GM10248 (cell line): ENCODE measurements around the gene STK25.

Experiments used
- CTCF ChIA-PET: fragments of 300-600 bp; sonication (Branson Sonifier 250); formaldehyde crosslinking; extraction: SDS; loops from one replicate; lab custom pipeline; 2021; ENCODE audit warnings: antibody characterized with exemption; lab: Yijun Ruan, JAX
- POLR2A ChIA-PET: fragments of 350-650 bp; sonication (Branson Sonifier 250); formaldehyde crosslinking; extraction: SDS; loops from one replicate; lab custom pipeline; 2020; ENCODE audit warnings: antibody characterized with exemption; lab: Yijun Ruan, JAX
- DNase-seq: peaks from one replicate; pipeline ENCODE4 v3.0.0; 2012; ENCODE audit errors: extremely low spot score
- CTCF ChIP-seq: IDR thresholded peaks from 2 replicates; pipeline ENCODE4 v1.5.1; 2012; ENCODE audit warnings: mild to moderate bottlenecking, low read depth; ENCODE audit errors: extremely low read depth, missing control alignments, control extremely low read depth

STK25 gene

GRCh38 chr2:241505086-241505780, 3.2 kb downstream of the STK25 start:
- no peak for DNase-seq
- ChIA-PET CTCF (interaction anchor here (1.7 kb wide), 1 partner anchor 13 kb away, joined by 3 read pairs; no protein-coding TSS in a partner anchor), POLR2A (no interaction called here)
- no peak for TF ChIP-seq CTCF

DNA sequence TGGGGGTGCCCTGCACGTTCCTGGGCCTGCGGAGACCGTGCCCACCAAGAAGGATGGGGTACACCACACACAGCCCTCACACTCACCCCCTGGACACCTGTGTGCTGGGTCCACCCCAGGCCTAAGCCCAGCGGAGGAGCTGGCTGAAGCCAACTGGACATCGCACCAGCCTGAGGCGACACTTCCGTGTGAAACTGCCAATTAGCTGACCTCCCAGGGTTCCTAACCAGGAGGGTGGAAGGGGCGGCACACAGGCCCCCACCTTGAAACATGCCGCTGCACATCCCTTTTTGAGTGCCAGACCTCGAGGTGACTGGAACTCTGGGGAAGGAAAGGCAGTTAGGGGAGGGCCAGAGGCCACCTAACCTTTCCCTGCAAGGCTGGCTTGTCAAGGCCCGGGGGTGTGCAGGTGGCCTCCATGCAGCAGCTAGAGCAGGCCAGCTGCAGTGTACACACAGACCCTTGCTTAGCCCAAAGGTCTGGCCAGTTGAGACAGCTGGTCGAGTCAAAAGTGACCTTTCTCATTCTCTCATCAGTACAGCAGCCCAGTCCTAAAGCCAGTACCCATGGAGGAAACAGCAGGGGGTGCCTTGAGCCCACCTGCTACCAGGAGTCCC, 4.5 kb downstream of the STK25 start:
- CTCF ChIA-PET = interaction anchor here (1.6 to 1.7 kb wide), 2 partner anchors 10 to 12 kb away, joined by 3 read pairs; no protein-coding TSS in a partner anchor
- no peak for DNase-seq
- POLR2A ChIA-PET = no interaction called here
- no peak for TF ChIP-seq CTCF

DNA sequence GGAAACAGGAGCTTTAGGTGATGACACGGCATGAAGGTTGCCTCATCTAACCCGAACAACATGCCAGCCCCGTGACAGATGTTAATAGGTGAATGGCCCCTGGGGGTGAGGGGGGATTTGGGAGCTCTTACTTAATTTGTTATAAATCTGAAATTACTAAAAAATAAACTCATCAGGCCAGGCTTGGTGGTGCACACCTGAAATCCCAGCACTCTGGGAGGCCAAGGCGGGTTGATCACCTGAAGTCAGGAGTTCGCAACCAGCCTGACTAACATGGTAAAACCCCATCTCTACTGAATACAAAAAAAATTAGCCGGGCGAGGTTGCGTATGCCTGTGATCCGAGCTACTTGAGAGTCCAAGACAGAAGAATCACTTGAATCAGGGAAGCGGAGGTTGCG, 6.1 kb downstream of the STK25 start:
- ChIA-PET CTCF (interaction anchor here (1.5 kb wide), 1 partner anchor 55 kb away, joined by 3 read pairs; no protein-coding TSS in a partner anchor), POLR2A (no interaction called here)
- TF ChIP-seq CTCF = no peak
- no peak for DNase-seq

- CTCF ChIA-PET = interaction anchor here (1.5 kb wide), 1 partner anchor 54 kb away, joined by 3 read pairs; no protein-coding TSS in a partner anchor
- DNase-seq = no peak
- TF ChIP-seq CTCF = no peak
- POLR2A ChIA-PET = no interaction called here
Observed at GRCh38 chr2:241501551-241501950, 6.8 kb downstream of the STK25 start.

- CTCF ChIA-PET = interaction anchor here (1.5 kb wide), 1 partner anchor 54 kb away, joined by 3 read pairs; no protein-coding TSS in a partner anchor
- POLR2A ChIA-PET = no interaction called here
- DNase-seq = no peak
- no peak for TF ChIP-seq CTCF
Observed at GRCh38 chr2:241501099-241501541, 7.3 kb downstream of the STK25 start.

DNA sequence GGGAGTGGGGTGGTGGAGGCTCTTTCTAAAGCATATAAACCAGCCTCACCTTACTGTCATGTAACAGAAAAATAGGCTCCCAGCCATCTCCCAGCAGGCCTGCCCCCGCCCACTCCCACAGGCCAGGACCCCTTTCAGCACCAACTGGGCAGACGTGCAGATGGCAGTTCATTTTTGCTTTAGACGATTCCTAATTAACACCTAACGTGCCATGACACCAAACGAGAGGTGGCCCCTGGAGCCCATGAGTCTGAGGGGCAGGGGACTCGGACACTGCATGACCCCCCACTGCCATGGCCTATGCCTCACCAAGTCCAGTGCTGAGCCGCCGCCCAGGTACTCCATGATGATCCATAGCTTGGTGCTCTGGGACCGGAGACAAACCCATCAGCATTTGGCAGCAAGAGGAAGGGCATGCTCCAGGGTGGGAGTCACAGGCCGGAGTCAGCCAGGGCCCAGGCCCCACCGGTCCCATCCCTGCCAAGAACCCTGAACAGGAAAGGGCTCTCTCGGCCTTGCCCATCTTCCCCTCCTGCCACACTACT, 7.9 kb downstream of the STK25 start:
- CTCF ChIA-PET = interaction anchor here (1.3 kb wide), 1 partner anchor 112 kb away, joined by 3 read pairs; no protein-coding TSS in a partner anchor
- TF ChIP-seq CTCF = no peak

More for the DNA sequence above, 7.9 kb downstream of the STK25 start:
- no peak for DNase-seq
- POLR2A ChIA-PET = no interaction called here
